K562 (cell line): Measurements from ENCODE around the gene SMARCB1. TPM values are rescaled to one million over a fixed set of nuclear protein-coding genes. Genes with fewer than 3 reads are reported as not detected.

Source experiments
- ELF1 ChIP-seq: fragments of 200-800 bp; sonication (Bioruptor generic); IDR thresholded peaks from 2 replicates; pipeline ENCODE4 v1.6.1; 2016; ENCODE audit warnings: missing genetic modification characterization, missing compliant biosample characterization
- GTF2A2 ChIP-seq: IDR thresholded peaks from 2 replicates; pipeline ENCODE4 v1.6.1; 2016; ENCODE audit warnings: mild to moderate bottlenecking, missing genetic modification characterization, missing compliant biosample characterization
- GTF2F1 ChIP-seq: IDR thresholded peaks from 2 replicates; pipeline ENCODE4 v1.6.1; 2011; ENCODE audit warnings: low read depth, low read length, improper control_type of control experiment
- HMGN3 ChIP-seq: IDR thresholded peaks from 2 replicates; pipeline ENCODE4 v1.6.1; 2011; ENCODE audit warnings: borderline replicate concordance, low read depth, mild to moderate bottlenecking, mixed read lengths, low read length; ENCODE audit not compliant: insufficient read length; ENCODE audit errors: extremely low read depth
- IRF2 ChIP-seq: sonication (generic); formaldehyde crosslinking; IDR thresholded peaks from 2 replicates; pipeline ENCODE4 v1.8.1; 2022; ENCODE audit warnings: mild to moderate bottlenecking, missing genetic modification reagents
- KAT7 ChIP-seq: sonication (generic); formaldehyde crosslinking; IDR thresholded peaks from 2 replicates; pipeline ENCODE4 v1.8.0; 2022; ENCODE audit warnings: missing genetic modification reagents, mild to moderate bottlenecking, borderline replicate concordance
- MAFK ChIP-seq: IDR thresholded peaks from 2 replicates; pipeline ENCODE4 v1.6.1; 2011; ENCODE audit warnings: low read length, improper control_type of control experiment
- MLX ChIP-seq, 2 experiments: fragments of 450-650 bp in 1 of 2; sonication (generic) in 1 of 2; formaldehyde crosslinking; conservative IDR thresholded peaks; 2 replicates each; pipeline versions ENCODE4 v1.4.0 to v1.8.1; 2020 to 2022; ENCODE audit warnings: mild to moderate bottlenecking in 1 of 2, missing genetic modification reagents in 1 of 2
- MXI1 ChIP-seq: IDR thresholded peaks from 2 replicates; pipeline ENCODE4 v1.6.1; 2011; ENCODE audit warnings: low read depth, mild to moderate bottlenecking, improper control_type of control experiment, low read length
- NR1H2 ChIP-seq: sonication (generic); formaldehyde crosslinking; IDR thresholded peaks from 2 replicates; pipeline ENCODE4 v1.4.0; 2020; ENCODE audit warnings: mild to moderate bottlenecking, missing genetic modification reagents
- NR4A1 ChIP-seq, 2 experiments: fragments of 250-450 bp in 1 of 2; fragments of 450-650 bp in 1 of 2; sonication (Bioruptor Pico) in 1 of 2; IDR thresholded peaks; 2 replicates each; pipeline versions ENCODE4 v1.4.0 to v1.6.1; 2016 to 2020; ENCODE audit warnings: mild to moderate bottlenecking in 2 of 2, missing compliant biosample characterization in 1 of 2, missing genetic modification characterization in 1 of 2, moderate library complexity in 1 of 2
- NUFIP1 ChIP-seq: fragments of 450-650 bp; IDR thresholded peaks from 2 replicates; pipeline ENCODE4 v1.6.1; 2018; ENCODE audit not compliant: partially characterized antibody
- POLR2G ChIP-seq: fragments of 200-400 bp; formaldehyde crosslinking; IDR thresholded peaks from 2 replicates; pipeline ENCODE4 v1.6.1; 2017; ENCODE audit warnings: low read depth, mild to moderate bottlenecking, antibody characterized with exemption, low read length, moderate library complexity
- POU5F1 ChIP-seq: fragments of 150-350 bp; IDR thresholded peaks from 2 replicates; pipeline ENCODE4 v1.6.1; 2014; ENCODE audit warnings: borderline replicate concordance, low read length, low read depth, mild to moderate bottlenecking; ENCODE audit not compliant: partially characterized antibody
- RCOR1 ChIP-seq, 2 experiments: IDR thresholded peaks; 2 replicates each; pipeline ENCODE4 v1.6.1; 2012; ENCODE audit warnings: low read depth in 2 of 2, low read length in 2 of 2, borderline replicate concordance in 1 of 2, improper control_type of control experiment in 1 of 2
- SAFB2 ChIP-seq: fragments of 200-400 bp; formaldehyde crosslinking; IDR thresholded peaks from 2 replicates; pipeline ENCODE4 v1.6.1; 2018; ENCODE audit warnings: borderline replicate concordance, low read length, low read depth, moderate library complexity; ENCODE audit not compliant: severe bottlenecking
- ZBTB8A ChIP-seq: fragments of 450-650 bp; IDR thresholded peaks from 2 replicates; pipeline ENCODE4 v1.6.1; 2018; ENCODE audit warnings: mild to moderate bottlenecking, moderate library complexity; ENCODE audit not compliant: partially characterized antibody
- ZNF174 ChIP-seq: fragments of 250-450 bp; sonication (Bioruptor Pico); IDR thresholded peaks from 2 replicates; pipeline ENCODE4 v1.4.0; 2020; ENCODE audit warnings: mild to moderate bottlenecking
- ZNF23 ChIP-seq: fragments of 250-450 bp; sonication (Bioruptor Pico); IDR thresholded peaks from 2 replicates; pipeline ENCODE4 v1.4.0; 2020; ENCODE audit warnings: mild to moderate bottlenecking
- ZNF668 ChIP-seq: fragments of 250-450 bp; sonication (Bioruptor Pico); IDR thresholded peaks from 2 replicates; pipeline ENCODE4 v1.8.0; 2022; ENCODE audit warnings: mild to moderate bottlenecking, inconsistent platforms
- polyA plus RNA-seq, 8 experiments: library from polyadenylated mRNA; depleted of rRNA in 4 of 8; stranded (reverse) in 5 of 8; unstranded in 3 of 8; fragments of >200 nt; fragmentation: Nextera tagmentation in 2 of 8; fragmentation: Illumina TruSeq in 1 of 8; extraction: Ambion mirVana in 2 of 8; extraction: Trizol in 1 of 8; gene quantifications; 2 replicates each; pipeline versions ENCODE4 v1.2.1 to v1.2.3, GENCODE V29; 2011 to 2014; ENCODE audit warnings: inconsistent platforms in 1 of 8, missing spikeins in 1 of 8
- total RNA-seq, 7 experiments: library from RNA; depleted of rRNA in 6 of 7; stranded (reverse); fragments of >200 nt in 6 of 7; fragmentation: Illumina TruSeq in 2 of 7; extraction: Trizol in 2 of 7; gene quantifications; 2 replicates each; pipeline versions ENCODE4 v1.2.1 to v1.2.3, GENCODE V29; 2011 to 2021; ENCODE audit warnings: low replicate concordance in 1 of 7
- TF ChIP-seq, protein P1 (sequence below), 2 experiments: fragments of 200-800 bp in 1 of 2; sonication (Bioruptor generic) in 1 of 2; sonication (generic) in 1 of 2; formaldehyde crosslinking in 1 of 2; IDR thresholded peaks in 1 of 2; conservative IDR thresholded peaks in 1 of 2; 2 replicates each; pipeline versions ENCODE4 v1.5.0 to v1.6.1; 2016 to 2020; ENCODE audit warnings: missing compliant biosample characterization in 1 of 2, missing genetic modification characterization in 1 of 2, missing genetic modification reagents in 1 of 2
- TF ChIP-seq, protein P2 (sequence below): fragments of 450-650 bp; formaldehyde crosslinking; IDR thresholded peaks from 2 replicates; pipeline ENCODE4 v1.4.0; 2022; ENCODE audit warnings: missing genetic modification characterization

The SMARCB1 gene
- total and polyA plus RNA-seq, 9 of the 15 experiments (the other 6 are each of a cell fraction or from before 2014, with no cell fraction given), result 1.2 to 113 (median 65.4) TPM

- TF ChIP-seq MLX (CRISPR knock-in tag; conservative IDR thresholded peaks at IDR 0.05) (no peak), NR1H2 (CRISPR knock-in tag) (no peak), POU5F1 (no peak), ELF1 (tag) (no peak), HMGN3 (no peak), NR4A1 (CRISPR knock-in tag; IDR thresholded peaks at IDR 0.05) (no peak), NR4A1 (tag; IDR thresholded peaks at IDR 0.05) (no peak), ZBTB8A (no peak), SAFB2 (no peak), KAT7 (CRISPR knock-in tag) (0 out of 2 replicates have a peak, but pooled peaks have one; percentile 63), GTF2A2 (no peak), ZNF23 (CRISPR knock-in tag) (no peak), POLR2G (peak; percentile 86), RCOR1 (IDR thresholded peaks at IDR 0.05; ENCODE audit: borderline replicate concordance in 1 of 2, low read depth in 2 of 2, low read length in 2 of 2) (0 out of 4 replicates have a peak, but pooled peaks of 1 of the 2 experiments have one; percentile 27), GTF2F1 (no peak; the same call in 1 of the 2 replicates), NUFIP1 (no peak), IRF2 (no peak), MXI1 (no peak), MAFK (no peak), ZNF668 (CRISPR knock-in tag) (no peak), ZNF174 (no peak)
- TF ChIP-seq, protein P1, sequence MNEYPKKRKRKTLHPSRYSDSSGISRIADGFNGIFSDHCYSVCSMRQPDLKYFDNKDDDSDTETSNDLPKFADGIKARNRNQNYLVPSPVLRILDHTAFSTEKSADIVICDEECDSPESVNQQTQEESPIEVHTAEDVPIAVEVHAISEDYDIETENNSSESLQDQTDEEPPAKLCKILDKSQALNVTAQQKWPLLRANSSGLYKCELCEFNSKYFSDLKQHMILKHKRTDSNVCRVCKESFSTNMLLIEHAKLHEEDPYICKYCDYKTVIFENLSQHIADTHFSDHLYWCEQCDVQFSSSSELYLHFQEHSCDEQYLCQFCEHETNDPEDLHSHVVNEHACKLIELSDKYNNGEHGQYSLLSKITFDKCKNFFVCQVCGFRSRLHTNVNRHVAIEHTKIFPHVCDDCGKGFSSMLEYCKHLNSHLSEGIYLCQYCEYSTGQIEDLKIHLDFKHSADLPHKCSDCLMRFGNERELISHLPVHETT (CRISPR knock-in tag; conservative IDR thresholded peaks at IDR 0.05 in 1 of 2, IDR thresholded peaks at IDR 0.05 in 1 of 2), result no peak
- TF ChIP-seq, protein P2, sequence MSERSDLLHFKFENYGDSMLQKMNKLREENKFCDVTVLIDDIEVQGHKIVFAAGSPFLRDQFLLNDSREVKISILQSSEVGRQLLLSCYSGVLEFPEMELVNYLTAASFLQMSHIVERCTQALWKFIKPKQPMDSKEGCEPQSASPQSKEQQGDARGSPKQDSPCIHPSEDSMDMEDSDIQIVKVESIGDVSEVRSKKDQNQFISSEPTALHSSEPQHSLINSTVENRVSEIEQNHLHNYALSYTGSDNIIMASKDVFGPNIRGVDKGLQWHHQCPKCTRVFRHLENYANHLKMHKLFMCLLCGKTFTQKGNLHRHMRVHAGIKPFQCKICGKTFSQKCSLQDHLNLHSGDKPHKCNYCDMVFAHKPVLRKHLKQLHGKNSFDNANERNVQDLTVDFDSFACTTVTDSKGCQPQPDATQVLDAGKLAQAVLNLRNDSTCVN (CRISPR knock-in tag), result no peak
These were observed 71.1 kb downstream of the SMARCB1 start, which contains the start of gene SLC2A11 (continued) for GRCh38 chr22:23857606-23858483.
